Natural killer cell (primary cell): ENCODE results near the gene MAGED2. TPM values are rescaled to one million over a fixed set of nuclear protein-coding genes. Genes with fewer than 3 reads are reported as not detected.

Experiments used
- ATAC-seq, 3 donors: fragments of 150-1000 bp in 2 of 3; fragments of 200-7000 bp in 1 of 3; cut with Tn5 transposase; 1 replicate in 1 of 3; 2 replicates in 2 of 3; pipeline ENCODE4 v1.10.0; 2021; ENCODE audit warnings: mild to moderate bottlenecking in 2 of 3, moderate library complexity in 2 of 3
- DNase-seq, 2 donors: peaks; one replicate each; pipeline versions ENCODE4 v3.0.0 to v3.0.0-alpha.2; 2013 to 2021; ENCODE audit warnings: mixed read lengths in 1 of 2
- H3K27ac ChIP-seq: one replicate; pipeline ENCODE4 v1.5.1; 2013; ENCODE audit warnings: mild to moderate bottlenecking, low read length
- H3K27me3 ChIP-seq: one replicate; pipeline ENCODE4 v1.6.1; 2013; ENCODE audit warnings: low read length; ENCODE audit not compliant: control insufficient read depth, insufficient read depth
- H3K36me3 ChIP-seq: one replicate; pipeline ENCODE4 v1.6.1; 2013; ENCODE audit warnings: low read length; ENCODE audit not compliant: control insufficient read depth, insufficient read depth
- H3K4me1 ChIP-seq: one replicate; pipeline ENCODE4 v1.6.1; 2013; ENCODE audit warnings: low read length; ENCODE audit not compliant: control insufficient read depth, insufficient read depth
- H3K4me3 ChIP-seq: one replicate; pipeline ENCODE4 v1.5.1; 2013; ENCODE audit warnings: low read length
- H3K9me3 ChIP-seq: one replicate; pipeline ENCODE4 v1.6.1; 2013; ENCODE audit warnings: low read length; ENCODE audit not compliant: control insufficient read depth, insufficient read depth
- H3K27ac Mint-ChIP-seq, 2 donors: one replicate each; pipeline ENCODE4 v1.8.0; 2022; ENCODE audit warnings: mild to moderate bottlenecking in 2 of 2, mixed read lengths in 2 of 2, moderate library complexity in 1 of 2
- H3K27me3 Mint-ChIP-seq, 2 donors: one replicate each; pipeline ENCODE4 v1.8.0; 2022; ENCODE audit warnings: low read depth in 2 of 2, mixed read lengths in 2 of 2
- H3K36me3 Mint-ChIP-seq: one replicate; pipeline ENCODE4 v1.8.0; 2022; ENCODE audit warnings: mixed read lengths
- H3K4me1 Mint-ChIP-seq, 2 donors: one replicate each; pipeline ENCODE4 v1.8.0; 2022; ENCODE audit warnings: mixed read lengths in 2 of 2
- H3K4me3 Mint-ChIP-seq: one replicate; pipeline ENCODE4 v1.8.0; 2022; ENCODE audit warnings: mild to moderate bottlenecking, moderate library complexity, mixed read lengths
- H3K9me3 Mint-ChIP-seq, 2 donors: one replicate each; pipeline ENCODE4 v1.8.0; 2022; ENCODE audit warnings: mixed read lengths in 2 of 2
- CTCF ChIP-seq: fragments of 200-600 bp; IDR thresholded peaks from one replicate; pipeline ENCODE4 v1.8.0; 2022; ENCODE audit warnings: antibody characterized with exemption
- WGBS: methylation state at CpG from one replicate; pipeline ENCODE4 v1.1.7; 2013; ENCODE audit warnings: missing lambda C conversion rate; ENCODE audit not compliant: insufficient coverage; 5-methylcytosine and 5-hydroxymethylcytosine counted together
- intact Hi-C: fragments of 100-400 bp; cut with micrococcal nuclease; formaldehyde crosslinking; loops from one replicate; pipeline ENCODE4 v1.14.2; 2022
- total RNA-seq, 4 donors: library from RNA; stranded (reverse); fragments of 120-200 nt in 1 of 4; gene quantifications; one replicate each; pipeline versions ENCODE4 v1.2.3 to v1.2.4, GENCODE V29; 2013 to 2022

MAGED2 gene
- total RNA-seq, 3 donors from 2014 or later (not counting 1 experiment from before 2014, with no cell fraction given): 52.0 to 63.2 (median 57.8) TPM

- no peaks in the 10 kb centered on the region for H3K36me3 Mint-ChIP-seq
- H3K27me3 Mint-ChIP-seq: peaks cover 5 to 25% of the 10 kb centered on the region in 2 donors
- H3K9me3 Mint-ChIP-seq: no peaks in the 10 kb centered on the region
- ATAC-seq (no peak), DNase-seq (no peak)
- intact Hi-C loops: no loop called here
- Histone ChIP-seq H3K36me3 (no peaks in the 10 kb centered on the region), H3K4me3 (no peak overlapping the region), H3K9me3 (no peaks in the 10 kb centered on the region), H3K4me1 (peaks cover 26% of the 10 kb centered on the region), H3K27ac (no peak overlapping the region), H3K27me3 (no peaks in the 10 kb centered on the region)
- TF ChIP-seq CTCF: no peak
- 90% methylated on average over 4 of the region's 6 CpGs for WGBS
- H3K4me3 Mint-ChIP-seq: no peak overlapping the region
- no peak overlapping the region for H3K27ac Mint-ChIP-seq
- peaks cover 21 to 25% of the 10 kb centered on the region in 2 donors for H3K4me1 Mint-ChIP-seq
These were observed 31.5 kb upstream of the MAGED2 start for GRCh38 chrX:54776061-54776460.

GRCh38 chrX:54776987-54777672 is 30.4 kb upstream of the MAGED2 start:
- Mint-ChIP-seq H3K9me3 (no peaks in the 10 kb centered on the region), H3K27me3 (peaks cover under 1 to 21% of the 10 kb centered on the region in 2 donors), H3K36me3 (no peaks in the 10 kb centered on the region), H3K4me3 (peak overlapping the region; percentile 25), H3K4me1 (peaks cover 21 to 25% of the 10 kb centered on the region in 2 donors), H3K27ac (peak overlapping the region; percentile 45 to 82)
- no peaks in the 10 kb centered on the region for H3K9me3 ChIP-seq
- intact Hi-C loops: no loop called here
- no peak overlapping the region for H3K4me3 ChIP-seq
- peak overlapping the region; percentile 75 for H3K27ac ChIP-seq
- no peaks in the 10 kb centered on the region for H3K36me3 ChIP-seq
- peak; percentile 73 to 93 (median 87) for ATAC-seq
- WGBS: 27% methylated on average over 5 of the region's 6 CpGs
- peaks cover 26% of the 10 kb centered on the region for H3K4me1 ChIP-seq
- no peak for TF ChIP-seq CTCF
- H3K27me3 ChIP-seq: no peaks in the 10 kb centered on the region
- peak in 1 of 2 donors; percentile 20 for DNase-seq

GRCh38 chrX:54785901-54786300 is 21.6 kb upstream of the MAGED2 start:
- H3K4me1 ChIP-seq: no peaks in the 10 kb centered on the region
- no peaks in the 10 kb centered on the region for H3K36me3 Mint-ChIP-seq
- no peak overlapping the region for H3K4me3 ChIP-seq
- peak in 1 of 2 donors; percentile 6 for DNase-seq
- H3K4me1 Mint-ChIP-seq: no peaks in the 10 kb centered on the region
- no peaks in the 10 kb centered on the region for H3K36me3 ChIP-seq
- no peaks in the 10 kb centered on the region for H3K27me3 ChIP-seq
- H3K4me3 Mint-ChIP-seq: no peak overlapping the region
- no peaks in the 10 kb centered on the region for H3K9me3 ChIP-seq
- H3K27ac ChIP-seq: no peak overlapping the region
- intact Hi-C loops: no loop called here
- no peaks in the 10 kb centered on the region for H3K9me3 Mint-ChIP-seq
- peaks cover 0 to 3% of the 10 kb centered on the region in 2 donors for H3K27me3 Mint-ChIP-seq
- TF ChIP-seq CTCF: no peak
- ATAC-seq: no peak
- H3K27ac Mint-ChIP-seq: no peak overlapping the region
- 44% methylated on average over 4 of the region's 4 CpGs for WGBS

GRCh38 chrX:54786967-54787366 is 20.6 kb upstream of the MAGED2 start:
- H3K27ac ChIP-seq: no peak overlapping the region
- DNase-seq (peak in 1 of 2 donors; percentile 50), ATAC-seq (peak in 2 of 3 donors; percentile 52 to 59)
- Mint-ChIP-seq H3K4me1 (no peaks in the 10 kb centered on the region), H3K27ac (no peak overlapping the region), H3K9me3 (no peaks in the 10 kb centered on the region), H3K4me3 (no peak overlapping the region), H3K36me3 (no peaks in the 10 kb centered on the region), H3K27me3 (peaks cover 3 to 7% of the 10 kb centered on the region in 2 donors)
- TF ChIP-seq CTCF: no peak
- intact Hi-C loops: no loop called here
- no CpG with 5 or more reads among the region's 2 CpGs for WGBS
- H3K9me3 ChIP-seq: no peaks in the 10 kb centered on the region
- no peaks in the 10 kb centered on the region for H3K36me3 ChIP-seq
- H3K4me3 ChIP-seq: no peak overlapping the region
- H3K4me1 ChIP-seq: no peaks in the 10 kb centered on the region
- no peaks in the 10 kb centered on the region for H3K27me3 ChIP-seq
